Suprapubic skin (tissue), 3 donors: ENCODE measurements around the gene ALDH1A2.

Experiments used
- CTCF ChIP-seq, 2 donors: fragments of 200-600 bp in 1 of 2; fragments of 450-650 bp in 1 of 2; sonication (generic) in 1 of 2; IDR thresholded peaks; one replicate each; pipeline ENCODE4 v1.5.1; 2016 to 2019; ENCODE audit warnings: antibody characterized with exemption in 2 of 2, mild to moderate bottlenecking in 1 of 2, moderate library complexity in 1 of 2
- EP300 ChIP-seq: sonication (generic); formaldehyde crosslinking; IDR thresholded peaks from one replicate; pipeline ENCODE4 v1.6.1; 2017; ENCODE audit warnings: antibody characterized with exemption
- POLR2A ChIP-seq, 2 donors: fragments of 450-650 bp; IDR thresholded peaks; one replicate each; pipeline ENCODE4 v1.6.1; 2017; ENCODE audit warnings: antibody characterized with exemption in 2 of 2, mild to moderate bottlenecking in 2 of 2, moderate library complexity in 2 of 2

DNA sequence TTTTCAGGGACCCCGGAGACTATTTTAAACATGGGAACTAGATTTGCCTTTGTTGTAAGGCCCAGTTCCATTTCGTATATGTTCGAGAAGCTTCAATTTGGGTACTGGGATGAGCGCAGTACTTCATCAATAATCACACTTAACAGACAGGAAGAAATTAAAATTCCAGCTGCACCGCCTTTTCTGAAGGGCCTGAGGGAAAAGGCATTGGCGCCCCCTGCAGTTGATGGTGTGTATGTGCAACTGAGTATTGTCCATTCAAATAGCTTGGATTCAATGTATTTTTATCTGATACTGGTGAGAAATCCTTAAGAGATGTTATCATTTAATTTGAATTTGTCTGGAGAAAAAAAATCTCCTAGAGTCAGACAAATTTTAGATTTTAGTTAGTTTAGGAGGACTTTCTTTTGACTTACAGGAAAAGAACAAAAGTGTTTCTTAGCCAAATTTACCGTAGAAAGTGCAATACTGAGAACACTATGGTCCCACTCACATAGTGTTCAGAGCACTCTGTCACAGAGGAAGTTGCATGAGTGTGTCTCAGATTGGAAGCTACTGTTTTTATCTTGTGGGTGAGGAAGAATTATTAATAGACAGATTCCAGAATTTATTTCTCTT is 5.4 kb upstream of the ALDH1A2 start:
- TF ChIP-seq CTCF (IDR thresholded peaks at IDR 0.05) (peak; percentile 54 to 83), POLR2A (IDR thresholded peaks at IDR 0.05) (no peak), EP300 (no peak)
